DND-41 (cell line): ENCODE measurements around the gene SLC4A5.

Source experiments
- ATAC-seq: fragments of 200-7000 bp; cut with Tn5 transposase; 3 replicates; pipeline ENCODE4 v1.9.1; 2021; ENCODE audit warnings: low read depth; ENCODE audit not compliant: insufficient read depth
- DNase-seq: peaks from one replicate; pipeline ENCODE4 v3.0.0-alpha.2; 2020
- H2AFZ ChIP-seq: 2 replicates; pipeline ENCODE4 v1.6.0; 2012; ENCODE audit warnings: low read depth, low read length
- H3K27ac ChIP-seq: 2 replicates; pipeline ENCODE4 v1.5.1; 2012; ENCODE audit warnings: low read length, inconsistent platforms
- H3K27me3 ChIP-seq: fragments of 200-600 bp; sonication (generic); 2 replicates; pipeline ENCODE4 v1.6.0; 2012; ENCODE audit warnings: low read length, mild to moderate bottlenecking, inconsistent platforms; ENCODE audit not compliant: insufficient read depth, poor library complexity
- H3K36me3 ChIP-seq: 2 replicates; pipeline ENCODE4 v1.5.1; 2012; ENCODE audit warnings: low read length, inconsistent platforms; ENCODE audit not compliant: insufficient read depth
- H3K4me1 ChIP-seq: 2 replicates; pipeline ENCODE4 v1.5.1; 2012; ENCODE audit warnings: mild to moderate bottlenecking, low read length; ENCODE audit not compliant: insufficient read depth
- H3K4me2 ChIP-seq: 2 replicates; pipeline ENCODE4 v1.6.0; 2012; ENCODE audit warnings: mild to moderate bottlenecking, moderate library complexity, low read length, inconsistent platforms; ENCODE audit not compliant: insufficient read depth
- H3K4me3 ChIP-seq, 2 experiments: fragments of 200-600 bp in 1 of 2; shearing (Covaris generic) in 1 of 2; 2 replicates each; pipeline ENCODE4 v1.5.1; 2012 to 2016; ENCODE audit warnings: inconsistent platforms in 2 of 2, low read length in 2 of 2, mild to moderate bottlenecking in 2 of 2, low read depth in 1 of 2, moderate library complexity in 1 of 2
- H3K79me2 ChIP-seq: 2 replicates; pipeline ENCODE4 v1.6.0; 2012; ENCODE audit warnings: low read length, inconsistent platforms; ENCODE audit not compliant: insufficient read depth
- H3K9ac ChIP-seq: 2 replicates; pipeline ENCODE4 v1.6.0; 2012; ENCODE audit warnings: low read depth, mild to moderate bottlenecking, inconsistent platforms, low read length, moderate library complexity
- H3K9me3 ChIP-seq: 2 replicates; pipeline ENCODE4 v1.5.1; 2012; ENCODE audit warnings: low read length, moderate library complexity, mild to moderate bottlenecking, inconsistent platforms; ENCODE audit not compliant: insufficient read depth, severe bottlenecking
- H4K20me1 ChIP-seq: 2 replicates; pipeline ENCODE4 v1.6.0; 2012; ENCODE audit warnings: low read length; ENCODE audit not compliant: insufficient read depth
- CTCF ChIP-seq: IDR thresholded peaks from 2 replicates; pipeline ENCODE4 v1.5.1; 2012; ENCODE audit warnings: borderline replicate concordance, low read length, moderate library complexity, mild to moderate bottlenecking; ENCODE audit not compliant: poor library complexity, severe bottlenecking; ENCODE audit errors: extremely low read depth
- EZH2 ChIP-seq: IDR thresholded peaks from 3 replicates; pipeline ENCODE4 v1.6.1; 2012; ENCODE audit warnings: borderline replicate concordance, low read depth, mild to moderate bottlenecking, moderate library complexity, low read length, inconsistent platforms; ENCODE audit not compliant: severe bottlenecking

SLC4A5 gene

GRCh38 chr2:74227646-74228045 is 115.6 kb downstream of the SLC4A5 start:
- H3K4me2 ChIP-seq: no peak overlapping the region
- H3K79me2 ChIP-seq: no peaks in the 10 kb centered on the region
- H3K27me3 ChIP-seq: no peaks in the 10 kb centered on the region
- H3K4me1 ChIP-seq: no peaks in the 10 kb centered on the region
- H3K36me3 ChIP-seq: no peaks in the 10 kb centered on the region
- no peak overlapping the region for H3K27ac ChIP-seq
- DNase-seq (no peak), ATAC-seq (no peak)
- no peaks in the 10 kb centered on the region for H3K9me3 ChIP-seq
- no peak overlapping the region for H3K4me3 ChIP-seq
- H2AFZ ChIP-seq: no peak overlapping the region
- no peak overlapping the region for H3K9ac ChIP-seq
- no peak for TF ChIP-seq CTCF
- TF ChIP-seq EZH2: no peak
- peaks cover under 1% of the 10 kb centered on the region; the same call in 1 of the 2 replicates for H4K20me1 ChIP-seq

DNA sequence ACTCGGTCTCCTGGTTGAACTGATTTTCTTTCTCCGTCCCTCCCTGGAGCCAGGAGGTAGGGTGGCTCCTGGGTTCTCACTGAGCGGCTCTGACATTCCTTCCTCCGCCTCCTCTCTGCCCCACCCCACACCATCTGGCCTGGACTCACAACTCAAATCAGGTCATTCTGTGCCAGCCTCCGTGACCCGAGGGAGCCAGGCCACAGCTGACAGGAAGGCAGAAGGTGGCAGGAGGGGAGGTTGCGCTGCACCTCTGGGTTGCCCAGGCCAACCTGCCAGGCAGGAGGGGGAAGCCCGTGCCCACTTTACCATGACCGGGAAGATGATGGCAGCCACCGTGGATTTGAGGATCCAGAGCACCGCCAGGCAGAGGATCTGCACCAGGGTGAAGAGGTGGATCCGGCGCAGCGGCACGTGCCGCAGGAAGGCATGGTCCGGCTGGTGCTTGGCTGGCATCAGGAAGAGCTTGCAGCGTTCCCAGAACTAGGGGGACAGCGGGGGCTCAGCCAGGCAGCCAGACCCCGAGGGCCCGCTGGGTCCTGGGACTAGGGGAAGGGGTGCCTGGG is 116.5 kb downstream of the SLC4A5 start:
- no peaks in the 10 kb centered on the region for H3K36me3 ChIP-seq
- H3K79me2 ChIP-seq: no peaks in the 10 kb centered on the region
- H3K4me2 ChIP-seq: no peak overlapping the region
- ATAC-seq (no peak), DNase-seq (no peak)
- no peak overlapping the region for H3K27ac ChIP-seq
- H2AFZ ChIP-seq: no peak overlapping the region
- no peaks in the 10 kb centered on the region for H3K4me1 ChIP-seq
- no peaks in the 10 kb centered on the region for H3K9me3 ChIP-seq
- H3K4me3 ChIP-seq: no peak overlapping the region
- H4K20me1 ChIP-seq: peaks cover 7% of the 10 kb centered on the region; the same call in 1 of the 2 replicates
- H3K27me3 ChIP-seq: no peaks in the 10 kb centered on the region
- TF ChIP-seq EZH2: no peak
- no peak for TF ChIP-seq CTCF
- H3K9ac ChIP-seq: no peak overlapping the region

DNA sequence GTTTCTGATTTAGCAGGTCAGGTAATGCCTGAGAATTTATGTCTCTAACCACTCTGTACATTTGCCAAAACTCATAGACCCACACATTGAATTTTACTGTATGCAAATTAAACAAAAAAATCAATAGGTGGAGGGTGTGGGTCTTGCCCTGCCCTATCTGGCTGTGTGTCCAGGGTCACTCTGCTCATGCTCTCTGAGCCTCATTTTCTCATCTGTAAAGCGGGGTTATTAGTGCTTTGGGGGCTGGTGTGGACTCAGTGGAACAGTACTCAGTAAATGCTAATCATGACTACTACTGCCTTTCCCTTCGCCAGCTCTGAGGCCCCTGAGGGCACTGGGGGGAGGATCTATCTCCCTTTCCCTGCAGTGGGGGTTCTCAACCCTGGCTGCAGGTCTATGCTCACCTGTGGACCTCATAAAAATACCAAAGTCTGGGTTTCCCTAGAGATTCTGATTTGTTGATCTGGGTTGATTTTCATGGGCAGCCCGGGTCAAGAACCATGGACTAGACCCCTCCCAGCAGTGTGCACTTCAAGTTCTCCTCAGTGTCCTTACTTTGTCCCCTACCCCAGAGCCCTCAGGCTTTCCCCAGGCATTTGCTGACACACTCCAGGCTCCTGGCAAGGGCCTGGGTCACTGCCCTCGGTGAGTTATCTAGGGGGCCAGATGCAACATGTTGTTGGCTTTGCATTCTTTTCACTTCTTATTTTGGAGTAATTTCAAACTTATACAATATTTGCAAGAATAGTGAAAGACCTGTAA is 117.3 kb downstream of the SLC4A5 start:
- H3K4me2 ChIP-seq: no peak overlapping the region
- H4K20me1 ChIP-seq: peaks cover 10% of the 10 kb centered on the region; the same call in 1 of the 2 replicates
- H3K9me3 ChIP-seq: no peaks in the 10 kb centered on the region
- no peaks in the 10 kb centered on the region for H3K36me3 ChIP-seq
- no peak overlapping the region for H3K4me3 ChIP-seq
- no peaks in the 10 kb centered on the region for H3K79me2 ChIP-seq
- no peak for DNase-seq
- no peak for TF ChIP-seq CTCF
- no peak for TF ChIP-seq EZH2
- no peak for ATAC-seq
- H3K27me3 ChIP-seq: no peaks in the 10 kb centered on the region
- no peak overlapping the region for H2AFZ ChIP-seq
- H3K27ac ChIP-seq: no peak overlapping the region
- H3K4me1 ChIP-seq: no peaks in the 10 kb centered on the region
- no peak overlapping the region for H3K9ac ChIP-seq
